Stimulated activated CD8-positive, alpha-beta memory T cell treated with anti-CD3 and anti-CD28 coated beads, Interleukin-12 subunit alpha, Interleukin-12 subunit beta, amount 100 ng/mL, for 4 hours (primary cell): ENCODE data around the gene LYST.

Source experiments
- DNase-seq: peaks from one replicate; pipeline ENCODE4 v3.0.0-alpha.2; 2020; ENCODE audit warnings: low read depth

The LYST gene

DNA sequence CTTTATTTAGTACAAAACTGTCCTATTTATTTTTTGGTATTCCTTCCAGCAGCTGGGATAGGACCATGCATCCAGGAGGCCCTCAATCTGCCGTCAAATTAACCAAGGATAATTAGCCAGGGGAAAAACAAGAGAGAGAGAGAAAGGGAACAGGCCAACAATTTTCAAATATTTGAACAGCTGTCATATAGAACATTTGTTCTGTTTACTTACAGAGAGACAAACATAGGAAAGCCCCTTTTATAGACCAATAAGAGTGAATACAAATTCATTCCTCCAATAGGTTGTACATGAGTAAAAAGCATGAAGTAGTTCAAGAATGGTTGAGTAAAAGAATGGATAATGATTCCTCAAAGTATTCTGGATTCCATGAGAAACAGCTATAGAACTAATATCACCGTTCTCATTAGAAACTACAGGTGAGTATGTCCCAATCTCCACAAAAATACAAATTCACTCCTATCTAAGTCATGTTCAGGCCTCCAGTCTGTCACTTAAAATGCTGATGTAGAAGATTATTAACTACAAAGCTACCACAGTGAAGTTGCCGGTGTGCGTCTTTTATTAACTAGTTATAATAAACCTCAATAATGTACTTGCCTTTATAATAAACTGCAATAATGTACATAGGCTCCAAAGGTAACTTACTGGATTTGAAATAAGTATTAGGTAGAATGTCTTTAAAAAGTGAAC is 152.4 kb downstream of the LYST start:
- no peak for DNase-seq

DNA sequence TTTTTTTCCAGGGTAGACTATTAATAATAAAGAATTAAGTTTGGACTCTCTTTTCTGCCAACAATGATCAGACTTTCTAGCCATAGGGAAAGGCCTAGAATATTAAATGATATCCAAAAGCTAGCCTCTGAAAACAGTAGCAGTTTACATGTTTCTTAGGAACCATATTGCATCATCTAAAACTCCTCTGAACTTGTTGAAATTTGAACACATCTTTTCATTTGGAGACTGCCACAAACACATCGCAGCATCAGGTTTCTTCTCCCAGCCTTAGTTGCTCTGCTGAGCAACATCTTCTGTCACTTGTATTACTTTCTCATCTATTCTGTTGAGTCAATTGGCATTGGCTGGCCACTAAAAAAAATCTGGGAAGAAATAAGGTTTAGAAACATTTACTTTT is 153.9 kb downstream of the LYST start:
- DNase-seq: no peak

DNA sequence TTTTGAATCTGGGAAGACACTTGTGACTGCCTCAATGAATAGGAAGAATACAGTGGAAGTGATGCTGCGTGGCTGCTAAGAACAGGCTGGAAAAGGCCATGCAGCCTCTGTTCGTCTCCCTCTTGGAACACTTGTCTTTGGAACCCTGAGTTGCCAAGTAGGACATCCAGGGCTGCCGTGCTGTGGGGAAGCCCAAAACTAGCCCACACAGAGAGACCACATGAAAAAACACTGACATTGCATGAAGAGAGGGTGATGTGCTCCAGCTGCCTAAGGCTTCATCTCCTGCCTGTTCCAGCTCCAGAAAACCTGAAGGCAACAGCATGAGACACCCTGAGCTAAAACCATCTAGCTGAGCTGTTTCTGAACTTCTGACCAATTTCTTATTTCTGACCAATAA is 156.0 kb downstream of the LYST start:
- no peak for DNase-seq

DNA sequence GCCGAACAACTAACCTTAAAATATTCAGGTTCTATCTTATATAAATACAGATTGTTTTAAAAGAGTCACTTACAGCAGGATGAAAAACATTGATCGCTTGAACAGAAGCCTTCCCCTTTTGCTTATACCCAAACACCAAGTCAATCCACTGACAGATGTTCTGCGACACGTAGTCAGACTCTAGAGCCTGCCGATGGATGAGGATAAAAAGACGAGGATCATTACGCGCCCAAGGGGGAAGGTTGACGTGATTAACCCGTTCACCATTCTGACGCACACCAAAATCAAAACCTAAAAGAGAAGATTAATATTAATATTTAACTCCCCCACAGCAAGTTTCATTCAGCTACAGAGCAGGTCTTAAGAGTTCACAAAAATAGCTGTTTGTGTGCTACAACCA is 157.7 kb downstream of the LYST start:
- no peak for DNase-seq

DNA sequence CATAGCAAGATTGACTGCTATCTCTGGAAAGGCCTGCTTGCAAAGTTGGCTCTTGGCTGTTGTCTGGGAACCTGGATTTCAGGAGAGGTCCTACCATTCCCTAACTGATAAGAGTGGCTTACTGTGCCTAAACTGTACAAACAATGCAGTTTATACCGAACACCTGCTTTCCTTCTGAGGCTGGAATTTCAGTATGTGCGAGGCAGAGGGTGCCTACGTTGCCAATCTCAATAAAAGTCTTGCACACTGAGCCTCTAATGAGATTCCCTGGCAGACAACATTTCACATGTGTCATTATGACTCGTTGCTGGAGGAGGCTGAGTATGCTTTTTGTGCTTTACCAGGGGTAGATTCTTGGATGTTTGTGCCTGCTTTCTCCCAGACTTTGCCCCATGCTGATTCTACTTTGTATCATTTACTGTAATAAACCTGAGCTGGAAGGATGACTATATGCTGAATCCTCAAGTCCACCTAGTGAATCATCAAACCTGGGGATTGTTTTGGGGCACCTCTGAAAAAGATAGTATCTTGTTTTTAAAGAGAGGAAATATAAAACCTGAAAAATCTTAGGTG is 158.2 kb downstream of the LYST start:
- DNase-seq: no peak

DNA sequence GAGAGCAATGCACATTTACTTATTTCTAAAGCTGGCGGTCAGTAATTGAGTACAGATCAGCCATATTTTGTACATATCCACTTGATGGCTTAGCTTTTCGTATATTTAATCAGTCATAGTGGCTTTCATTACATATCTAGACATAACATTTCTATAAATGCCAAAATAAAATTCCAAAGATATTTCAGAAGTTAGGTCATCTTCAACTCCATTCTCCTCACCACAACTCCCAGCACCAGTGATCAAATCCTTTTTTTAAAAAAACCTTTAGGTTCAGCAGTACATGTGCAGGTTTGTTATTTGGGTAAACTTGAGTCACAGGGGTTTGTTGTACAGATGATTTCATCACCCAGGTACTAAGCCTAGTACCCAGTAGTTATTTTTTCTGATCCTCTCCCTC is 163.2 kb downstream of the LYST start:
- no peak for DNase-seq

DNA sequence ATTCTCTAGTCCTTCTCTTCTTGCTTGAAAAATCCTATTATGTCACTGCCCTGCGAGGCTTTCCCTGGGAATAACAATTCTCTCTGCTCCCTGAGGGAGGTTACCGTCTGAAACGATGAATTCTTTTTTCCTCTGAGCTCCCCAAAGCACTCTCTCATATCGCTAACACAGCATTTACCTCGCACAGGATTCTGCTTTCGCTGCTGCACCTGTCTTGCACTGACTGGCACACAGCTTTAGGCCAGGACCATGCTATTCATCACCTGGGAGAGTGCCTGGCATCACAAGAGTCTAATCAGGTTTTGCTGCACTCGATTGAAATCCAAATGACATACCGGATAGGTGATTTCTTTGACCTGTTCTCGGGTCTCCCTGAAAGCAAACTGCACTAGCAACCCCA is 164.3 kb downstream of the LYST start:
- no peak for DNase-seq

DNA sequence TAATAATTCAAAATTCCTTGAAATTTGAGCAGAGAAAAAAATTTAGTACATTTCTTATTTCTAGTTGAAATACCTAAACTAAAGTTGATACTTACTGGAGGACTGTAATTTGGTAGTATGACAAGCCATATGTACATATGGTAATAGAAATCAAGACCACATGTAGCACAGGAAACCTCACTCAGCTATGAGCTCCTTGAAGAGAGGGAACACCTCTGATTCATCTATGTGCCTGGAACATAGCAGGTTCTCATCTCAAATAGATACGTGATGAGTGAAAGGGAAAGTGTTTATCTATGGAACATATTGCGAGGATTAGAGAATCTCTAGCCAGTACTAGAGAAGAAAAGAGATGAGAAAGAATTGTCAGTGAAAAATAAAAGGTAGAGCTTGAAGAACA is 169.2 kb downstream of the LYST start:
- DNase-seq: no peak

DNA sequence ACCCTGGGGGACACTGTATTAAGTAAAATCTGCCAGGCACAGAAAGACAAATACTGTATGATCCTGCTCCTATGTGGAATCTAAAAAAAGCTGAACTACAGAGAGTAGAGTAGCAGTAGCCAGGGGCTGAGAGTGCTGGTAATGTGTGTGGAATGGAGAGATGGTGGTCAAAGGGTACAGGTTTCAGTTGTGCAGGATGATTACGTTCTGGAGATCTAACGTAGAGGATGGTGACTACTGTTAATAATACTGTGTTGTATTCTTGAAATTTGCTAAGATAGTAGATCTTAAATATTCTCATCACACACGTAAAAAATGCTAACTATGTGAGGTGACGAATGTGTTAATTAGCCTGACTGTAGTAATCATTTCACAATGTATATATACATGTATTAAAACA is 177.3 kb downstream of the LYST start:
- no peak for DNase-seq

DNA sequence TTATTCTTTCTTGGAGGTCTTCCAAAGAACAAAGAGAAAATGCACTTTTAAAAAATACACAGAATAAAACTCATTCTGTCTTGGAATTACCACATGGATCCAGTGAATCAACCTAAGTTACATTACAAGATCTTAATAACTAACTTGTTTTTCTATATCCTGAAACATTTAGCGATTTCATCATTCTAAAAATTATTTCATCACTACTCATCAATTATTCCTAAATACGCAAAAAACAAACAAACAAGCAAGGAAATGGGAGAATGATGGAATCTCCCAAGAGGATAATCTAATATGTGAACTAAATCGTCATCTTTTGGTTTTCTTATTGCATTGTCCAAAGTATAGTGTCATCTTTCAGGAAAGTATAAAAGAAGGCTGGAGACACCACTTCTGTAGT is 178.6 kb downstream of the LYST start:
- no peak for DNase-seq

DNA sequence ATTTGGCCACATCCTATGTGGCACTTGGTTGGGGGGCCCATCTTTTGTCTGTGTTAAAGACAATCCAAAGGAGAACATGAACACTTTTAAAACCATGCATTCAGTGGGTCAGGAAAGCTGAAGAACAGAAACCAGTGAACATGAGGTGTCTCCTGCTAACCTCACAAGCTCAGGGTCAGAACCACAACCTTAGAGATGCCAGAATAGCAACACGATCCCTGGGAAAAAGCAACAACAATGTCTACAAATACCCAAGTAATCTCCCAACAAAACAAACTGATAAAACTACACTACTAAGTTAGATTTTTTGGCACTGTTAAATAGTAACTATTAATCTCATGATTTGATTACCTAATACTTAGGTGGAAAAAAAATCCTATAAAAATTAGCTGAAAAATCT is 183.1 kb downstream of the LYST start:
- no peak for DNase-seq

DNA sequence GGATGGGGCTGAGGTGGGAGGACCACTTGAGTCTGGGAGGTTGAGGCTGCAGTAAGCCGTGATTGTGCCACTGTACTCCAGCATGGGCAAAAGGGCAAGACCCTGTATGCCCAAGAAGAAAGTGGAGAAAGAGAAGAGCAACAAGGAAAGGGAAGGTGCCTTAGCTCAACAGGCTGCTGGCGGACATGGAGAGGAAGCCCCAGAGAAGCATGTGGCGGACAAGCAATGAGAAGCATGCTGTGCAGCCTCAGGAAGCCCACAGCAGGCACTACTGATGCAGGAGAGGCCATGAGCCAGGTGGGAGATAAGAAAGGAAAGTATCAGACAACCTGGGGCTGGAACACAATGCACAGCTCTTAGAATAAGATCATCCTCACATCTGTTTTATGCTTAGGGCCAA is 184.5 kb downstream of the LYST start:
- DNase-seq: no peak

DNA sequence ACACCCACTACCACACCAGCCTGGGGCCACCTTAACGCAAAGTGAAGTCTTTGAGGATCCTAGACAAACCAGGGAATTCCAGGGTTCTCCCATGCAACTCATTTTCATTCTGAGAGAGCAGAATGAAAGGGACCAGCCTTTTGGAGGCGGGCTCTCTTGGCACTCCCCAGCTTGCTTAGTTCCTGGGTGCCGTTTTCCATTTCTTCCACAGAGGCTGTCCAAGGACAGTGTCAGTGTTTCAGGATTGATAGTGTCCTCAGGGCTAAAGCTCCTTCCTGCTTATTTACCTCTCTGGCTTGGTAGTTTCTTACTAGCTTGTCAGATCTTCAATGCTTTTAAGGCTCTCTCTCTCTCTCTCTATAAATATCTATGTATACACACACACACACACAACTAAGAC is 187.1 kb downstream of the LYST start:
- DNase-seq: no peak

DNA sequence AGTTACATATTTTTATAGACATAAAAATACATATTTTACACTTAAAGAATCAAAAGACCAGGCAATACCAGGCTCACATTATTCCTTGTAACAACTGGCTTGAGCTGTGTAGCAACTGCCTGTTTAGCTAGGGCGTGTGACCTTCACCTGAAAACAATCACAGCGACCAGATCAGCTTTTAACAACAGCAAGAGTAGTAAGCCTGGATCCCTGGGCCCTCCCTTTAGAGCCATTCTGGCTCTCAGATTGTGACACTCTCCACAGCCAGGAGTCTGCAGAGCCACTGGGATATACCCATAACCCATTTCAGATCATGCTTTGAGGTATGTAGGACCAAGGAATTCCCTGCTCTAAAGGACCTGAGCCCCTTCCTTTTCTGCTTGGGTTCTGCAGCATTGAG is 187.7 kb downstream of the LYST start:
- DNase-seq: no peak

DNA sequence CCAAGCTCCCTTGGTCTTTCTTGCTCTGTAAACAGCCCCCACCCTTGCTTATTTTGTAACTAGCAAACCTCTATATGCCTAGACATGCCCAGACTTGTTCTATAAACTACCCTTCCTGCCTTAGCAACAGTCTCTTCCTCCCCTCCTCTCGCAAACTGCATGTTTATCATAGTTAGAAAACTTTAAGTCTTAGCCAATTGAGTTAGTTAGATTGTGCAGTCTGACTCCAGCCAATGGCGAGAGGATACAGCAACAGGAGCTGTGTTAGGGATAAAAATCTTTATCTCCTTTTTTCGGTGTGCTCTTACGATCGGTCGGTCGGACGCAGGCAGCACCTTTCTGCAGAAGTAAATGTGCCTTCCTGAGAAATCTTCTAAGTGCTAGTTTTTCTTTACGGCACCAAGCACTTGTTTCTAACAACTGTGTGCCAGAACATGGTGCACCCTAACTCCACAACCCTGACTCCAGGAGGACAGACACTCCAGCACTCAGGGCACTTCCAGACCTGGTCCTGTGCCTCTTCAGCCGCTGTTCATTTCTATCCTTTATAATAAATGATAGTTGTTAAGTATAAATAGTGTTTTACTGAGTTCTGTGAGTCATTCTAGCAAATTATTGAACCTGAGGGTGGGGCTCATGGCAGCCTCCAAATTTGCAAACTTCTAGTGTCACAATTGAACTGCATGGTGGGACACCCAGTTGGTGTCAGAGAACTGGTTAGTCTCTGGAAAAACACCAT is 191.4 kb downstream of the LYST start:
- no peak for DNase-seq

DNA sequence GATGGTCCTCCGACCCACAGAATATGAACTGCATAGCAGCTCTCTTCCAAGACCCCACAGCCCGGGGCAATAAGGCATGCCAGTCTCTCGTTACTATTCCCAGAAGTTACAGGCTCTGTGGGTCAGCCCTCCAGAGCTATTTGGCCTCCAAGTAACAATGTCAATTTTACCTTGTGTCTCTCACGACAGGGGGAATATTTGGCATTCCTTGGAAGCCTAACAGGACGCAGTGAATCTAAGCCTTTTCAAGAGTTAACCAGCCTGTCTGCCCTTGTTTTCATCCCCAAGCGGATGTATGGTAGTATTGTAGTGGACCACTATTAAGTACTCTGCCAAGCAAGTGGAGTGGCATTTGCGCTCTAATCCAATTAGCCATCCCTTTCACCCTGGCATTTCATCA is 192.7 kb downstream of the LYST start:
- DNase-seq: no peak

DNA sequence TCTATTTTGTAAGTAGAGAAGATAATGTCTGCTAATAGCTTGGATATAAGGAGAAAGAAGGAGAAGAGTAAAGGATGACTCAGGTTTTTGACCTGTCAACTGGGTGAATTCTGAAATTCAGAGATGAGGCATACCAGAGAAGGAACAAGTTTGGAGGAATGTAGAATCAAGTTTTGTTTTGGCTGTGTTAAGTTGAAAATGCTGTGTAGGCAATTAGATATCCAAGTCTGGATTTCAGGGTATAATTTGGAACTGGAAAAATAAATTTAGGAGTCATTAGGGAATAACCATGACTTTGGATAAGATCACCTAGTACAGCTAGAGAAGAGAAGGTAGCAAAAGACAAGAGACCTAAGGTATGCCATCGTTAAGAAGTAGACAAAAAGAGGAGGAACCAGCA is 194.7 kb downstream of the LYST start:
- no peak for DNase-seq

DNA sequence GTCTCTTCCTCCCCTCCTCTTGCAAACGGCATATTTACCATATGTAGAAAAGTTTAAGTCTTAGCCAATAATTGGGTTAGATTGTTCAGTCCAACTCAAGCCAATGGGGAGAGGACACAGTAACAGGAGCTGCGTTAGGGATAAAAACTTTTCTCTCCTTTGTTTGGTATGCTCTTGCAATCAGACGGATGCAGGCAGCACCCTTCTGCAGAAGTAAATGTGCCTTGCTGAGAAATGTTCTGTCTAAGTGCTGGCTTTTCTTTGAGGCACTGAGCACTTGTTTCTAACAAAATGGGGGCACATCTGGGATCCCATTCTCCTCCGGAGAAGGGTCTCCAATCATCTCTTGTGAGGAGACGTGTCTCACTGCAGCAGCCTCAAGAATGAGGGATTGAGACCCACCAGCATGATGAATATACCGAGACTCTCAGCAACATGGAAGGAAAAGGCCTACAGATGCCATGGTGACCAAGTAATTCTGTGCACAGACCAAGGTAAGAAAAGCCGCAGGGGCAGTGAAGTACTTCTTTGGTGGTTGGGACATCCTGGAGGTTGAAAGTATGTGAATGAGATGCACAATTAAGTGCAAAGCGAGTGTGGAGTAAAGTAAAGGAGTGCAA is 196.4 kb downstream of the LYST start:
- no peak for DNase-seq

DNA sequence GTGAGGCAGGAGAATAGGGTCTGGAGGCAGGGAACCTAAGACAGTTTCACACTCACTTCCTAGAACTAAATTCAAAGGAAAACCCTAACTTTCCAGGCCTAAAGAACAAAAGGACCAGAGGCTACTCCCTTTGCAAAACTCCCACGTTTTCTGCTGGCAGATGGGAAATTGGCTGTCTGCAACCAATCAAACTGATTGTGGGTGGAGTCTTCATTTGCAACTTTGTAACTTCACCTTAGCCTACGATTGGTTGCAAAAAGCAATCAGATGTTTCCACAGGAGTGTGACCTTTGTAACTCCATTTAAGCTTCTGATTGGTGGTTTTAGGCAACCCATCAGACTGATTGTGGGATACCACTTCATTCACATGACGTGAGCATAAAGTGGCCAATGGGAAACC is 197.4 kb downstream of the LYST start:
- no peak for DNase-seq

DNA sequence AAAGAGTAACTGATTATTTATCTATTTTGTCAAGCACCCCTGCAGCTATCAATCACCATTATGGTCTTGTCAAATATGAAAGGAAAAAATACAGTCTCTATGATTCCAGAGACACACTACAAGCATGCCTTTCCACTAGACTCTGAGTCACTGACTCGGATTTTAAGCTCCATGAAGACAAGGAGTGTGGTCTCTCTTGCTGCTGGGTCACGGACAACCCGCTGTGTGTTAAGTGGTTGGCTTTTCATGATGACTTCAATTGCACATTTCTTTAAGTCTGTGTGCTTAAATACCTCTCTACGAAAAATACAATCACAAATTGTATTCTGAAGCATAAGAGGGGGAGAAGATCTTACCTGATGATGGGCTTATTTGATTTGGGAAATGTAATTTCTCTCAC is 203.1 kb downstream of the LYST start:
- DNase-seq: no peak

DNA sequence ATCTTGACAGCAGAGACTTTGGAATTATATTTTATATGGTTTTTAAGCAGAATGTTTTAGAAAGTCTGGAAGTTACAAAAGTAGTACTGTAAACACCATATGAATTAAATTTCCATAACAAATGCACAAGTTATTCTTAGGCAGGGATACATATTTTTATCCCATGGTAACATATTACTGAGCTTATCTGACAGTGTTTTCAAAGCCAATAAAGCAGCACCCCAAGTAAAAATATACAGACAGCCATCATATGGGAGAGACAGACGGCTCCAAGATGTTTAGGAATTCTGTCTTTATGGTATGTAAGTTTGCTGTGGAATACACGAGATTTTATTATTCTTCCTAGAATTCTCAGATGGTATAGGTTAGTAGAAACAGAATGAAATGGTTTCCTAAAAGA is 205.1 kb downstream of the LYST start:
- no peak for DNase-seq

DNA sequence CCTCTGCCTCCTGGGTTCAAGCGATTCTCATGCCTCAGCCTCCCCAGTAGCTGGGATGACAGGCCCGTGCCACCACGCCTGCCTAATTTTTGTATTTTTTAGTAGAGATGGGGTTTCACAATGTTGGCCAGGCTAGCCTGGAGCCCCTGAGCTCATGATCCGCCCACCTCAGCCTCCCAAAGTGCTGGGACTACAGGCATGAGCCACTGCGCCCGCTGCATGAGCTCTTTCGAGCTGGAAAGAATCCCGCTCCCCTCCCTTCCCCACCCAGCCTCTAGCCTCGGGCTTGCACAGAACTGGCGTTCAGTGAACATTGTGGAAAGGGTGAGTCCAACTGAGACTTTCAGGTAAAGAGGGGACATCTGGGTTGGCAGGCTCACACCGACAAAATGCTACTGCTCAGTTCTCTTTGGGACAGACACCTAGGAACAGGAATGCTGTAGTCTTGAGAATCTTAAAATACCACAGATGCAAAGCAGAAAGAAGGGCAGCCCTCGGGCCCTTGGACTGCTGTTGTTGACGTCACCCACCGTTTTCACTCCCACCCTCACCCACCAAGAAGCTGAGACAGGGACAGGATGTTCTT is 207.4 kb downstream of the LYST start:
- no peak for DNase-seq
